ENCODE data around the gene DPP6.

Gene DPP6

DNA sequence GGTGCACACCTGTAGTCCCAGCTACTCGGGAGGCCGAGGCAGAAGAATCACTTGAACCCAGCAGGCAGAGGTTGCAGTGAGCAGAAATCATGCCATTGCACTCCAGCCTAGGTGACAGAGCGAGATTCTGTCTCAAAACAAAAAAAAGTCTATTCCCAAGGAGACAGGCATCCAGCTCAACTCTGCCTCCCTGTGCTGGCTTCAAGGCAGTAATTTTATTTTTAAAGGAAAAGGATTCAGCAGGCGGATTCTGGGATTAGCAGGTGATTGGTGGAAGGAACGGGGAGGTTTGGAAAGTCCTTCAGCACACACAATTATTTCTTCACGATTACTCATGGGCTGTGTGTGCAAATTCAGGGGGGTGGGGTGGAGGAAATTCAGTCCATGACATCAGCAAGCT, 707.8 kb downstream of the DPP6 start:
- no peak for DNase-seq (ENCODE audit: low read depth)
- H3K4me3 ChIP-seq (ENCODE audit: low read depth, low read length): no peak overlapping the region
- TF ChIP-seq, protein P1, sequence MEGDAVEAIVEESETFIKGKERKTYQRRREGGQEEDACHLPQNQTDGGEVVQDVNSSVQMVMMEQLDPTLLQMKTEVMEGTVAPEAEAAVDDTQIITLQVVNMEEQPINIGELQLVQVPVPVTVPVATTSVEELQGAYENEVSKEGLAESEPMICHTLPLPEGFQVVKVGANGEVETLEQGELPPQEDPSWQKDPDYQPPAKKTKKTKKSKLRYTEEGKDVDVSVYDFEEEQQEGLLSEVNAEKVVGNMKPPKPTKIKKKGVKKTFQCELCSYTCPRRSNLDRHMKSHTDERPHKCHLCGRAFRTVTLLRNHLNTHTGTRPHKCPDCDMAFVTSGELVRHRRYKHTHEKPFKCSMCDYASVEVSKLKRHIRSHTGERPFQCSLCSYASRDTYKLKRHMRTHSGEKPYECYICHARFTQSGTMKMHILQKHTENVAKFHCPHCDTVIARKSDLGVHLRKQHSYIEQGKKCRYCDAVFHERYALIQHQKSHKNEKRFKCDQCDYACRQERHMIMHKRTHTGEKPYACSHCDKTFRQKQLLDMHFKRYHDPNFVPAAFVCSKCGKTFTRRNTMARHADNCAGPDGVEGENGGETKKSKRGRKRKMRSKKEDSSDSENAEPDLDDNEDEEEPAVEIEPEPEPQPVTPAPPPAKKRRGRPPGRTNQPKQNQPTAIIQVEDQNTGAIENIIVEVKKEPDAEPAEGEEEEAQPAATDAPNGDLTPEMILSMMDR (IDR thresholded peaks at IDR 0.05; ENCODE audit: low read depth, low read length, missing control alignments): no peak

DNA sequence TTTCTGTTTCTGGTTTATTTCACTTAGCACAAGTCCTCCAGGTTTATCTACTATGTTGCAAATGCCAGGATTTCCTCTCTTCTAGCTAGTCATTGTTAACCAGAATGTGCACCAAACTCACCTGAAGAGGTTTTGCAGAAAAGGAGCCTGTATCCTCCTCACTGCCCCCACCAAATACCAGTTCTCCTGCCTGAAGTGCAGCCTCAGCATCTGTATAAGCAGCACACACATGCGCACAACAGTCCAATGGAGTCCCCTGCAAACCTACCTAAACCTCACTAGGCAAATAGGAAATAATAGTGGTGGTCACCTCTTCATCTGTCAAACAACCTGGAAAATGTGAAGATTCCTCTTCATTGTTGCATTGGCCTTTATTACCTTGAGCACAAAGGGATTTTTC, 712.9 kb downstream of the DPP6 start:
- no peak for DNase-seq (ENCODE audit: low read depth)
- TF ChIP-seq, protein P1 (IDR thresholded peaks at IDR 0.05; ENCODE audit: low read depth, low read length, missing control alignments): no peak
- H3K4me3 ChIP-seq (ENCODE audit: low read depth, low read length): no peak overlapping the region

DNA sequence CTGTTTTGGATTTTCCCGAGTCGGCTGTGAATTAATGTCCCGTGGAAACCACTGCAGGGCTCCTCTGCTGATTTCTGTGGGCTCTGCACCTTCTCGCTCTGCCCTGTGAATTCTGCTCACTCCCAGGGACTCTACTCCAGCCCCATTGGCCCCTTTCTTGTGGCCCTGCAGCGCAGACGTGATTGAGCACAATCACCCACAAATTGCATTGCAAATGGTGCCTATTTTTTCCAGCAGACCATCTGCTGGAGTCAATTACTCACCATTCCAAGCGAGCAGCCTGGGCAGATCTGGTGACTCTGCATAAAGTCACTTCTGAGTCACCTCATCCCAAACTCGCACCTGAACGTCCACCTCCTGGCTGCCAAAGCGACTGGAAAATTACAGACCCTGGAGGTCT, 714.9 kb downstream of the DPP6 start:
- H3K4me3 ChIP-seq (ENCODE audit: low read depth, low read length): no peak overlapping the region
- TF ChIP-seq, protein P1 (IDR thresholded peaks at IDR 0.05; ENCODE audit: low read depth, low read length, missing control alignments): no peak
- DNase-seq (ENCODE audit: low read depth): no peak

DNA sequence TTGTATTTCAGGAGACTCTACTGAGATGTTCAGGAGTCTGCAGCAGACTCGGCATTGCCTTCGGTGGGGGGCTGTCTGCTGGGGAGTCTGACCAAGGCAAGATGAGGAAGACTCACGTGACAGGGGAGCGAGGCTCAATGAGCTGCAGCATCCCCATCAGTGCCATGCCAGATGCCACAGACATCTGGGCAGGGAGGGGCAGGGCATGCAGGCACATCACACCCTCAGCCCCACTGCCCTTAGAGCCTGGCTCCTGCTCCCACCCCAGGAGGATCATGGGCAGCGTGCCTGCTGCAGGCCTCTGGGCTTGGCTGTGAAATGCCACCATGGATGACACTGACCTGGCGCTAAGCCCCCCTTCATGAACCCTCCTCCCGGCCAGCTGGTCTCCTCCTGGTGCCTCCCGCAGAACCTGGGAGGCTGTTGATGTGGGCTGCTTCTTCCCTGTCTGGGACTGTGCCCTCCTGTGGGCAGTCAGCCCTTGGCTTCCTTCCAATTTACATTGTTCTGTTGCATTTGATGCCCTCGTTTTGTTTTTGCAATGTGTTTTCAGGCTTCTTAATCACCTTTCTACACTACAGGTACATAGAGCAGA, 715.7 kb downstream of the DPP6 start:
- TF ChIP-seq, protein P1 (IDR thresholded peaks at IDR 0.05; ENCODE audit: low read depth, low read length, missing control alignments): no peak
- no peak for DNase-seq (ENCODE audit: low read depth)
- no peak overlapping the region for H3K4me3 ChIP-seq (ENCODE audit: low read depth, low read length)

DNA sequence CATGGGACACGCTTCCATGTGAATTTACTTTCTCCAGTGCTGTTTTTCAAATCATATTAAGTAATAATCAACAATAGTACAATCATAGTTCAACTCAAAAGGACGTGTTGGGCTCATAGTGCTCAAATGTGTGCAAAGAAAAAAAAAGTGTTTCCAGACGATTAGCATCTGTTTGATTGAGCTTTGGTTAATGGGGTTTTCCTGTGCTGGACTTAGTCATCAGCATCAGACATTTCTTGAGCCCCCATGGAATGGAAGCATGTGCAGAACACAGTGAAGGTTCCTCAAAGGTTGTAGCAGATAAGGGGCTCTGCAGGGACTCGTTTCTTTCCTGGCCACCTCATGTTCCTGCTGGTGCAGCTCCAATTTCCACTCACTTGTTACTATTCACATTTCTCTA, 716.8 kb downstream of the DPP6 start:
- no peak overlapping the region for H3K4me3 ChIP-seq (ENCODE audit: low read depth, low read length)
- TF ChIP-seq, protein P1 (IDR thresholded peaks at IDR 0.05; ENCODE audit: low read depth, low read length, missing control alignments): no peak
- DNase-seq (ENCODE audit: low read depth): no peak

DNA sequence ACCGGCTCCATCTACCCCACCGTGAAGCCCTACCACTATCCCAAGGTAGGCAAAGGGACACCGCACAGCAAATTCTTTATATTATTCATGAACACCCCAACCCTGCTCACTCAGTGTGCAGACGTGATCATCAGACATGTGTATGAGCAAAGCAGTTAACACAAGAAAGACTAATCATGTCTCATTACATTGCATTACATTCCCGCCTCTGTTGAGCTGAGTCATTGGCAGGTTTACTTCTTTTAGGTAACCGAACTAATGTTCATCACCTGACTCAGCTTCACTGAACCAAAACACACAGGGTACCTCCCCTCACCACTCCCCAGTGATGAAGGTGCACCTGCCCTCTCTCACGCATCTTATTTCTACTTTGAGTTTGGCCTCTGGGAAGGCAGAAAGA, 717.3 kb downstream of the DPP6 start:
- TF ChIP-seq, protein P1 (IDR thresholded peaks at IDR 0.05; ENCODE audit: low read depth, low read length, missing control alignments): no peak
- no peak for DNase-seq (ENCODE audit: low read depth)
- H3K4me3 ChIP-seq (ENCODE audit: low read depth, low read length): no peak overlapping the region

DNA sequence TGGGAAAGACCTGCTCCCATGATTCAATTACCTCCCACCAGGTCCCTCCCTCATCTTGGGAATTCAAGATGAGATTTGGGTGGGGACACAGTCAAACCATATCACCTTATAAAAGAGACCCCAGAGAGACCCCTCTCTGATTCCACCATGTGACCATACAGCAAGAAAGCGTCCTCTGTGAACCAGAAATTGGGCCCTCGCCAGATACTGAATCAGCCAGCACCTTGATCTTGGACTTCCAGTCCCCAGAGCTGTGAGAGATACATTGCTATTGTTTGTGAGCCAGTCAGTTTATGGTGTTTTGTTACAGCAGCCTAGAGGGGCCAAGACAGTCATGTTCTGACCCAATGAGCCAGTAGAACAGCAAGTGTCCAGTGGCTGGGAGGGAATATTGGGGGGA, 718.2 kb downstream of the DPP6 start:
- TF ChIP-seq, protein P1 (IDR thresholded peaks at IDR 0.05; ENCODE audit: low read depth, low read length, missing control alignments): no peak
- no peak overlapping the region for H3K4me3 ChIP-seq (ENCODE audit: low read depth, low read length)
- DNase-seq (ENCODE audit: low read depth): no peak
